AG04450 (cell line): ENCODE results near the gene IRGQ. TPM values are rescaled to one million over a fixed set of nuclear protein-coding genes. Genes with fewer than 3 reads are reported as not detected.

ENCODE experiments used
- CTCF ChIA-PET: fragments of 300-600, 350-600 bp; formaldehyde crosslinking; extraction: SDS; loops from one replicate; lab custom pipeline; 2022; ENCODE audit warnings: antibody characterized with exemption, inconsistent platforms; lab: Charles Lee
- POLR2A ChIA-PET: fragments of 350-600 bp; formaldehyde crosslinking; extraction: SDS; loops from one replicate; lab custom pipeline; 2021; ENCODE audit warnings: antibody characterized with exemption, inconsistent platforms; lab: Yijun Ruan, JAX
- DNase-seq: peaks from one replicate; pipeline ENCODE4 v3.0.0-alpha.2; 2011; ENCODE audit warnings: low read depth, low spot score
- H3K27ac ChIP-seq: one replicate; pipeline ENCODE4 v1.5.1; 2012; ENCODE audit warnings: low read depth, low read length, control low read depth
- H3K27me3 ChIP-seq: one replicate; pipeline ENCODE4 v1.6.0; 2012; ENCODE audit warnings: low read length; ENCODE audit not compliant: control insufficient read depth, insufficient read depth
- H3K4me3 ChIP-seq: 2 replicates; pipeline ENCODE4 v1.5.1; 2011; ENCODE audit warnings: mild to moderate bottlenecking, low read depth, low read length, control low read depth
- H3K9me3 ChIP-seq: 2 replicates; pipeline ENCODE4 v1.5.1; 2012; ENCODE audit warnings: low read length; ENCODE audit not compliant: control insufficient read depth, insufficient read depth
- CTCF ChIP-seq: IDR thresholded peaks from 2 replicates; pipeline ENCODE4 v1.5.1; 2011; ENCODE audit warnings: low read depth, low read length, control low read depth, inconsistent platforms
- polyA plus RNA-seq: library from polyadenylated mRNA; depleted of rRNA; stranded (reverse); fragments of >200 nt; gene quantifications from 2 replicates; pipeline ENCODE4 v1.2.3, GENCODE V29; 2011

The IRGQ gene
- polyA plus RNA-seq, 1 experiment, result 11.2 TPM

GRCh38 chr19:43625918-43626579 is 30.1 kb upstream of the IRGQ start:
- DNase-seq, result no peak
- Histone ChIP-seq H3K4me3 (no peak overlapping the region), H3K27me3 (no peaks in the 10 kb centered on the region), H3K9me3 (peaks cover 5% of the 10 kb centered on the region; the same call in 1 of the 2 replicates), H3K27ac (no peak overlapping the region)
- CTCF ChIA-PET, result interaction anchor here (0.5 kb wide), 1 partner anchor 37 kb away, joined by 3 read pairs; no protein-coding TSS in a partner anchor
- POLR2A ChIA-PET, result interaction anchor here (0.5 kb wide), 1 partner anchor 82 kb away, joined by 4 read pairs; no protein-coding TSS in a partner anchor
- no peak for TF ChIP-seq CTCF

GRCh38 chr19:43624933-43625332 is 29.0 kb upstream of the IRGQ start:
- Histone ChIP-seq H3K4me3 (no peak overlapping the region), H3K27me3 (no peaks in the 10 kb centered on the region), H3K27ac (no peak overlapping the region), H3K9me3 (peaks cover 5% of the 10 kb centered on the region; the same call in 1 of the 2 replicates)
- TF ChIP-seq CTCF, result 0 out of 2 replicates have a peak, but pooled peaks have one; percentile 1
- DNase-seq, result no peak
- POLR2A ChIA-PET, result no interaction called here
- CTCF ChIA-PET, result no interaction called here

GRCh38 chr19:43623889-43624670 is 28.1 kb upstream of the IRGQ start:
- CTCF ChIA-PET, result no interaction called here
- POLR2A ChIA-PET, result no interaction called here
- DNase-seq, result no peak
- H3K9me3 ChIP-seq, result peaks cover 5% of the 10 kb centered on the region; the same call in 1 of the 2 replicates
- H3K4me3 ChIP-seq, result no peak overlapping the region
- no peak for TF ChIP-seq CTCF
- H3K27ac ChIP-seq, result no peak overlapping the region
- H3K27me3 ChIP-seq, result no peaks in the 10 kb centered on the region

GRCh38 chr19:43622956-43623355 is 27.0 kb upstream of the IRGQ start:
- Histone ChIP-seq H3K9me3 (peaks cover 5% of the 10 kb centered on the region; the same call in 1 of the 2 replicates), H3K27ac (no peak overlapping the region), H3K4me3 (no peak overlapping the region), H3K27me3 (no peaks in the 10 kb centered on the region)
- ChIA-PET POLR2A (no interaction called here), CTCF (no interaction called here)
- no peak for TF ChIP-seq CTCF
- DNase-seq, result no peak

GRCh38 chr19:43622070-43622469 is 26.1 kb upstream of the IRGQ start:
- H3K27ac ChIP-seq, result no peak overlapping the region
- no peaks in the 10 kb centered on the region for H3K27me3 ChIP-seq
- POLR2A ChIA-PET, result no interaction called here
- no peak for DNase-seq
- no peak overlapping the region for H3K4me3 ChIP-seq
- CTCF ChIA-PET, result no interaction called here
- H3K9me3 ChIP-seq, result peaks cover 5% of the 10 kb centered on the region; the same call in 1 of the 2 replicates
- no peak for TF ChIP-seq CTCF
